Measurements from ENCODE around the gene PLEKHA1.
A peak's percentile ranks its signal among the peaks of the same experiment; 100 is the strongest.

Gene PLEKHA1

DNA sequence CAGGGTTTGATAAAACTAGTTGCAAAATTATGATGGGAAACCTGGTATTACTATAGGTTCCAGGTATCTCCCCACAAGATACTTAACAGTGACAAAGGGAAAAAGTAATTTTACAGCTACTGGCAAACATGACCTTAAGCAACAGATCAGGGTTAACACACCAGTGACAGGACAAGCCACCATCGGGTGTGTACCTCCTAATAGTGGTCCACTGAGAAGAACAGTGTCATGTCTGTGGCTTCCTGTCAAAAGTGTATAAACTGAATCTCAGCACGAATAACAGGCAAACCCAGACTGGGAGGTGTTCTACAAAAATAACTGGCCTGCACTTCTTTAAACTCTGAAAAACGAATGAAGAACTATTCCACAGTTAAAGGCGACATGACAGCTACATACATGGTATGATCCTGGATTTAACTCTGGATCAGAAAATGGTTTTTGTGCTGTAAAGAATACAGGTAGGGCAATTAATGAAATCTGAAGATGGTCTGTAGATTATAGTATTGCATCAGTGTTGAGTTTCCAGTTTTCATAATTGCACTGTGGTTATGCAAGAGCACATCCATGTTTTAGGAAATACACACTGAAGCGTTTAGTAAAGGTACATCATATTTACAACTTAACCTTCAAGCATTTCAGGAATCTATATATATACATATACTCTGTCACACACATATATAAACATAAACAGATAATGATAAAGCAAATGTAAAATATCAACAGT, 47.9 kb downstream of the PLEKHA1 start:
- no peak for DNase-seq (ENCODE audit: low spot score)

DNA sequence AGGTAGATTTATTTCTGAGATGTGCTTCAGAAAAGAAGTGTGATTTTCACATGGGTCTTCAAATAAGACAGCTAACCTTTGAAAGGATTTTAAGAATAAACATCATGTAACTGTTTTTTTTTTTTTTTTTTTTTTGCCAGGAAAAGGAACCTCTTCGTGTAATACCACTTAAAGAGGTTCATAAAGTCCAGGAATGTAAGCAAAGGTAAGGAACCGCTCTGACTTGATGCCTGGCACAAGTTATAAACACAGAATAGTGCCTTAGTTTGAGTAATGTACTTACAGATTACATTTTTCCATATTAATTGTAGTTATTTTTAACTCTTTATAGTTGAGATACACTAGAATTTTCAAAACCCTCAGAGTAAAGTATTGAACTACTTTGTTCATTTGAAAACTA, 49.6 kb downstream of the PLEKHA1 start:
- DNase-seq (ENCODE audit: low spot score), result no peak

DNA sequence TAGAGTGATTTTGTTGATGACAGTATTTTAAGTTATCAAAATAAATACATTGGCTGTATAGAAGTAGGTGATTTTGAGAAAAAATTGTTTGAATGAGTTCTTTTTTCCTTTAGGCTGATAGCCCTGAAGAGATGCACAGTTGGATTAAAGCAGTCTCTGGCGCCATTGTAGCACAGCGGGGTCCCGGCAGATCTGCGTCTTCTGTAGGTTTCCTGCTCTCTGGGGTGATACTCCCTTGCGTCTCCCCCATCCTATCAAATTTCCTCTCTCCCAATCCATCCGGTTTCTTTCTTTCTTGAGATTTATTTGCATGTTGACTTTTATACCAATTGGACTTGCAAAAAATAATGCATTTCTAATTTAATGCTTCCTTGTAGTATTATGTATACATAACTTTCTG, 52.3 kb downstream of the PLEKHA1 start:
- no peak for DNase-seq (ENCODE audit: low spot score)

DNA sequence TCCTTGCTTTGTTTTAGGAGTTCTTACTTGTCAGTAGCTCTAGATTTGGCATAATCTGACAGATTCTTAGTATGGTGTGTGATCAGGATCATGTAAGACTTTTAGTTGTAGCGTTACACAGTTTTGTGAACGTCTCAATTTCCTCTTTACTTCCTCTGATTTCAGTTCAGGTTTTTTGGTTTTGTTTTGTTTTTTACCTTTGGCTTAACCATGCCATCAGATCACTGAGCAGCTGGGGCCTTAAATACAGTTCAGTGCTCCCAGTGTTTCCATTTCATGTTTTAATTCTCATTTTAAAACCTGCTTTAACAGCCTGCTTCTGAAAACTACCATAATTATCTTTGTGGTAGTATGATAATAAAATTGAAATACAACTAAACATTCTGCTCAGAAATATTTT, 52.8 kb downstream of the PLEKHA1 start:
- DNase-seq (ENCODE audit: low spot score), result no peak

DNA sequence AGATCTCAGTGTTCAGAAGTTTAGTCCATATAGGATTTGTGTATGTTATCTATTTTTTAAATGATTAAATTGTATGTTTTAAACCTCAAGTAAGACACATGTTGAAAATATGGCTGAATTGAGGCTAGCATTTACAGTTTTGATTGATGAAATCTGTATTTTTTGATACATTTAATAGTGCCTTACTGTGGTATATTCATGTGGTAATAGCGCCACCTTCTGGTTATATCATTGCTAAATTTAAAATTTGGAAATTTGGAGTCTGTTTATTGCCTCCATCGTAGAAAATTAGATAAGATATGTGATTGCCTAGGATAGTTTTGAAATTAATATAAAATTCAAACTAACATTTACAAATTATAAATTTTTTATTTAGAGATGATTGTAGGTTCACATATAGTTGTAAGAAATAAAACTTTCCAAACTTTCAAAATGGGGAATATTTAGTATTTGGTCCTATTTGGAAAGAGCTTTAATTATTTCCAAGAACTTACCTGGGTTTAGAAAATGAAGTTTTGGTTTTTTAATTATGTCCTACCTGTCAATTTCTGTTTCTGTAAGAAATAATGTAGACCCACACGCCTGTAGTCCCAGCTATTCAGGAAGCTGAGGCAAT, 60.8 kb downstream of the PLEKHA1 start:
- peak; percentile 45 for DNase-seq (ENCODE audit: low spot score)

DNA sequence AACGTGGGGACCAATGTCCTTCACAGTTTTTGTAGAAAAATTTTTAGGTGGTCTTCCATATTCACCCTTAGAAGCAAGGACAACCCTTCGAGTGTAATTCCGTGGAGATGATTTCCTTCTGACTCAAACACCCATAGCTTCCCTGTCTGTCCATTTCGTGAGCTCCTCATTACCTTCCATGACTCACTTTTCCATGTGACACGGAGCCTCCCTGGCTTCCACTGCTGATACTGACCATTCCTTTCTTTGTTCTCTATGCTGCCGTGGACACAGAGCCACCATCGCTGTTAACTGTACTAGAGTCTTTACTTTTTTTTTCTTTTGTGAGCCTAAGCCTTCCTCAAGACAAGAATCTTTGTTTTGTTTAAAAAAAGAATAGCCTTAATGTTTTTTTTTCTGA, 67.5 kb downstream of the PLEKHA1 start:
- DNase-seq (ENCODE audit: low spot score), result no peak

DNA sequence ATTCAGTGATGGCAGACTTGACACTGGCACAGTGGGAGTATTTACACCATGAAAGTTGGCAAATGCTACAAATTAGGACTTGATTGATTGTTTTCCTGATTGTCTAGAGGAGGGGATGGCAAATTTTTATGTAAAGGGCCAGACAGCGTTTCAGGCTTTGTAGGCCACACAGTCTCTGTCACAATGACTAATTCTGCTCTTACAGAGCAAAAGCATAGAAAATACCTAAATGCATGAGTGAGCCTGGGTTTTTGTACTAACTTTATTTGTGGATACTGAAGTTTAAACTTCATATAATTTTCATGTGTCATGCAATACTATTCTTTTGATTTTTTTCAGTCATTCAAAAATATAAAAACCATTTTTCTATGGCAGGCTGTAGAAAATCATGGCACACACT, 71.0 kb downstream of the PLEKHA1 start:
- DNase-seq (ENCODE audit: low spot score), result no peak

DNA sequence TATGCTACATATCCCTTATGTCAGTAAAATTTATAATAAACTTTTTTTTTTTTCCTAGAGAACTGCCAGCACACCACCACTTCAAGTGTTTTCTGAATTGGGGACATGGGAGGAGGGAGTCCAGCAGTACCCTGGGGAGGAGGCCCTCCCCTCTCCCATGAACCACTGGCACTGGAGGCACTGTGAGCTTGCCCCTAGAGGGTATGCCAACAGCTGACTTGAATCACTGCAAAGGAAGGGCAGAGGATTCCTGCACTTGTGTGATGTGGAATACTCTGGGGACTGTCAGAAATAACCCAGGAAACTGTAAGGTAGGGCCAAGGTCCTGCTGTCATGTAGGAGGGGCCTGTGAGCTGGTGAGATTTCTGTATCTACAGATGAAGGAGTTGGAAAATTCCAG, 71.4 kb downstream of the PLEKHA1 start:
- no peak for DNase-seq (ENCODE audit: low spot score)

DNA sequence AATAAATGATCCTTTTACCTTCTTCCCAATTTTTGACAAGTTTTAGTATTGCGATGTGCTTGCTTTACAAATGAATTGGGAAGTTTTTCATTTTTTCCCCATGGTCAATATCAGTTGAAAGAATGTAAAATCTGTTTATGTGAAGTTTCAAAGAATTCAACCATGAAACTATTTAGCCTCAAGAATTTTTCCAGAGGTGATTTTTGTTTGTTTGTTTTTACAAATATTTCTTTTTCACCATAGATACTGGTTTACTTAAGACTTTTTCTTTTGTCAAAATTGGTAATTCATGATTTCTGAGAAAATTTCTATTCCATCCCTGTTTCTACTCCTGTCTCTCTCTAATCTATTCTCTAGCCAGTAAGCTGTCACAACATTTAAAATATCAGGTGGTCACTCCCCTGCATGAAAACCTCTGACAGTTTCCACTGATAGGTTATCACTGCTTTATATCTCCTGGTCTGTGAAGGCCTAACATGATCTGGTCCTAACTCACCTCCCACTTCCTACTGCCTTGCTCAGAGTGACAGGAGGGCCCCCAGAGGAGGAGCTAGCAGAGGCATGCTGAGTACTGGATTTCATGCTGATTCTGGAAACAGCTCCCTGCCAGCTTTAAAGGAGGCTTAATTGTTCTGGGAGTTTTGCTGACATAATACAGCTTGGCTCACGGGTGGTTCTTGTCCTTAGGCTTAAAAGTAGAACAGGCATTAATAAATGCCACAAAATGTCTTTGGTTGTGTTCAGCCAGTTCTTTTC, 72.3 kb downstream of the PLEKHA1 start:
- DNase-seq (ENCODE audit: low spot score), result no peak

DNA sequence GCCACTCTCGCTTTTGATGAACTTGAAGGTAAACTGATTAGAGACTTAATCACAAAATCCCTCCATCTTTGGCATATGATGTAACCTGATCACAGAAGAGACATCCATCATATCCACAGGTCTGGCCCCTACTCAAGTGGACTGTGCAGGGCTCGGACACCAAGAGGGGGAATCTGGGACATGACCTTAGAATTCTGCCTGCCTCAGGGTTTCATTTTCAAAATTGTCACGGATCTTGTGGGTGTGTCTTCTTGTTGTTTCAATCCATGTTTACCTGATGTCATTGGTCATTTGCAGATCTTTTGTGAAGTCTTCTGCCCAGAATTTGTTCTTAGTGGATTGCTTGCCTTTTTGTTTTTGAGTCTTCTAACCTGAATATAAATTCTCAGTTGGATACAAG, 74.1 kb downstream of the PLEKHA1 start:
- no peak for DNase-seq (ENCODE audit: low spot score)

DNA sequence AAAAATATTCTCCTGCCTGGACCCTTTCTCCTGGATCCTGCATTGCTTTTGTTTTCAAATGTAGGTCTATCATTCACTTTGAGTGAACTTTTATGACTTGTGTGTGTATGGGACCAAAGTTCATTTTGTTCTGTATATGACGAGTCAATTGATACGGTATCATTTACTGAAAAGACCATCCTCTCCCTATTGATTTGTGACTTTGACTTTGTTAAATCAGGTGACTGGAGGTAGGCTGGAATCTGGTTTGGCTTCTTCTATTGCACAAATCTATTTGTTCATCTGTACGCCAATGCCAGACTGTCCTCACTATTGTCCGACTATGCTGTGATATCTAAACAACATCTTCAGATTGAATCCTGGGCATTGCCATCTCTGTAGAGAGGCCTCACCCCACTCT, 74.6 kb downstream of the PLEKHA1 start:
- DNase-seq (ENCODE audit: low spot score), result no peak

DNA sequence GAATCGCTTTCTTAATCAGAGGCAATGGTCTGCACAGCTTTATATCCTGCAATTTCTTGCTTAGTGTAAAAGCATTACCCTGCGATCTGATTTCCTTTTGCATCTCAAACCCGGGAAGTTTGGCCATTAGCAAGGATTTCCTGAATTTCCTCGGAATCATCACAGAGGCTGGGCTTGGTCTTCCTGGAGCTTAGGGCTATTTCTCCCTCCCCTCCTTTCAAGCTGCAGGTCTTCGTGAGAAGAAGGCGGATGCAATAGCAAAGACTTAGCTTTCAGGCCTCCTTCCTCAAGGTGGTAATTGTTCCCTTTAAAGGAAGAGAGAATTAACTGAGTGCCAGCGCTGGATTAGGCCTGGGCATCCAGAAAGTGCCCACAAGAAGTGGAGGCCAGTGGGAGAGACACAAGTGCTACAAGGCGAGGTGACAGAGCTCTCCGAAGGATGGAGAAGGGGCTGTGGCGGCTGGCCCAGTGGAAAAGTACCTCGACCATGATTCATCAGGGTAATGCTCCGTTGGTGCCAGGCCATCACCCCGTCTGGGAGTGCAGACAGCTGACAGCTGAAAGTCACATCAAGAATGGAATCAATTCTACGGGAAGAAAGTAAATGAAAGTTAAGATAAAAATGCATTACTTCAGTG, 76.0 kb downstream of the PLEKHA1 start:
- DNase-seq (ENCODE audit: low spot score), result no peak

DNA sequence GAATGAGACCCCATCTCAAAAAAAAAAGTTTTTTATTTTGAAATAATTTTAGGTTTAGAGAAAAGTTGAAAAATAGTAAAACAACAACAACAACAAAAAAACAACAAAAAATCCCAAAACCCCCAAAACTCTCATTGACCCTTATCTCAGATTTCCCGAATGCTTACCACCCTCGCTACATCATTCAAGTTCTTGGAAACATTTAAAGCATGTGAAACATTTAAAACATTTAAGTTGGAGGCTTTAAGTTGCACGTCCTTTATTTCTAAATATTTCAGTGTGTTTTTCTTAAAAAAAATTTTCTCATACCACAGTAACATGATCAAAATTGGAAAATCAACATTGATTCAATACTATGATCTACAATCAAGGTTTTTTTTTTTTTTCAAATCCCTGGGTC, 79.6 kb downstream of the PLEKHA1 start:
- DNase-seq (ENCODE audit: low spot score), result no peak

DNA sequence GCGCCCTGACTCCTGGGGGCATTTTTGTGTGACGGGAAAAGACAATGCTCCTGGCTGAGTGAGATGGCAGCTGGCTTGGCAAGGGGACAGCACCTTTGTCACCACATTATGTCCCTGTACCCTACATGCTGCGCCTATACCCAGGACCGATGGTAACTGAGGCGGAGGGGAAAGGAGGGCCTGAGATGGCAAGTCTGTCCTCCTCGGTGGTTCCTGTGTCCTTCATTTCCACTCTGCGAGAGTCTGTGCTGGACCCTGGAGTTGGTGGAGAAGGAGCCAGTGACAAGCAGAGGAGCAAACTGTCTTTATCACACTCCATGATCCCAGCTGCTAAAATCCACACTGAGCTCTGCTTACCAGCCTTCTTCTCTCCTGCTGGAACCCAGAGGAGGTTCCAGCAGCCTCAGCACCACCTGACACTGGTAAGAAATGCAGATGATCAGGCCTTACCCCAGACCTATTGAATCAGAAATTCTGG, 80.1 kb downstream of the PLEKHA1 start, which contains the start of gene ARMS2:
ARMS2 (plus strand) TSS at position 51 of the 478 bp plus-strand sequence; CDS start at position 126, 75 bp downstream.
- DNase-seq (ENCODE audit: low spot score), result no peak

DNA sequence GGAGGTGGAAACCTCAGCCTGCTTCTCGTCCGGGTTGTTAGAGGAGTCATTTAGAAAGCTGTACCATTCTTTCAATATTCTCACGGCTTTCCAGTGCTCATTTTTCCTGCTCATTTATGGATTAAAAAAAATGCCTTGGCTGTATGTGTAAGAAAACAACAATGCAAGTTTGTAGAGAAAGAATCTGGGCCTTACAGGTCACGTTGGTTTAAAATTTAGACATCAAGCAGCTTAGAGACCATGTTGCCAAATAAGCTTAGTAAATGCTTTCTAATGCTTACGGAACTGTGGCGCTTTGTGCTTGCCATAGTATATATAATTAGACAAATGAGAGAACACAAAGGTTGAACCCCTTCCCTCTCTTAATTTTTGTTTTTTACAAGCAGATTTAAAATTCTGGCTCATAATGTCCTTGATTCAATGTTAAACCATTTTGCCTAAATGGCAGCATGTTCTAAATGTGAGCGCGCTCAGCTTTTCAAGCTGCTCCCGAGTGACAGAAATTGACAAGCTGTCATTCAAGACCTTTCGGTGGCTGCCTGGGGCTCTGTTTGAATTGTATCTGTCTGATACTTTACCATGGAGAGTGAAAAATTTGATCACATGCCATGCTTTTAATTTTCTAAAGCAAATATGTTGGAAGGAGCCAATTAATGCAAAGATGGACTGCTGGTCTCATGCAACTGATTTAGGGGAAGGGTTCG, 81.0 kb downstream of the PLEKHA1 start:
- DNase-seq (ENCODE audit: low spot score), result no peak

DNA sequence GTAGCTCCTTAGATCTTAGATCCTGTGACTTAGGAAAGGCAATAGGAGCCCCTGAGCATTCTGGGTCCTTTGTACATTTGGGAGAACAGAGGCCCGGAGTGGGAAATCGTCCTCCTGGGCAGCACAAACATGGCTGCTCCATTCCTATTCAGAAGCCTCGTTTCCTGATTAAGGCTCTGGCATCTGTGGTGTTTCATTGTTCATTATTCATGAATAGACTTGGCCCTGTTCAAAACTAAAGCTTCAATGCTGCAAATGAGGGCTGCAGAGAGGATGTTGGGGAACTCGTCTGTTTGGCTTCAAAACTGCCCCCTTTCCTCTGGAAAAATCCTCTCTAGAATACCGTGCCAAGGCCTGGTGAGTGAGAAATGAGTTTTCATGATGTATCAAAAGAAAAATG, 83.4 kb downstream of the PLEKHA1 start:
- DNase-seq (ENCODE audit: low spot score), result no peak

DNA sequence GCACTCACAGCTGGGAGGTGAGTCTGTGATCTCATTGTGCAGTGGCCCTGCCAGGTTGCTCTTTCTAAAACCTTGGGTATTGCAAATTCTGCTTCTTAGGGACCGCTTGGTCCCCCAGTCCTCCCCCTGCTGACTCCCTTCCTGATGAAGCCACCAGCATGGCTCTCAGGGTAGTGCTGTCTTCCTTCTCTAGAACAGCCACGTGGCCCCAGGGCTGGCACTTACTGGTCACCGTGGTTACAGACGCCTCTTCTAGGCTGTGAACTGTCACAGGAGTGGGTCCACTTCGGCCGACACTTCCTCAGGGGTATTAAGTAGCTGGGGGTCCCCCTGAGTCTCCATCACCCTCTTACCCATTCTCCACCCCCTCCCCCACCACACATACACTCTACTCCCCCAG, 84.2 kb downstream of the PLEKHA1 start:
- DNase-seq (ENCODE audit: low spot score), result no peak

DNA sequence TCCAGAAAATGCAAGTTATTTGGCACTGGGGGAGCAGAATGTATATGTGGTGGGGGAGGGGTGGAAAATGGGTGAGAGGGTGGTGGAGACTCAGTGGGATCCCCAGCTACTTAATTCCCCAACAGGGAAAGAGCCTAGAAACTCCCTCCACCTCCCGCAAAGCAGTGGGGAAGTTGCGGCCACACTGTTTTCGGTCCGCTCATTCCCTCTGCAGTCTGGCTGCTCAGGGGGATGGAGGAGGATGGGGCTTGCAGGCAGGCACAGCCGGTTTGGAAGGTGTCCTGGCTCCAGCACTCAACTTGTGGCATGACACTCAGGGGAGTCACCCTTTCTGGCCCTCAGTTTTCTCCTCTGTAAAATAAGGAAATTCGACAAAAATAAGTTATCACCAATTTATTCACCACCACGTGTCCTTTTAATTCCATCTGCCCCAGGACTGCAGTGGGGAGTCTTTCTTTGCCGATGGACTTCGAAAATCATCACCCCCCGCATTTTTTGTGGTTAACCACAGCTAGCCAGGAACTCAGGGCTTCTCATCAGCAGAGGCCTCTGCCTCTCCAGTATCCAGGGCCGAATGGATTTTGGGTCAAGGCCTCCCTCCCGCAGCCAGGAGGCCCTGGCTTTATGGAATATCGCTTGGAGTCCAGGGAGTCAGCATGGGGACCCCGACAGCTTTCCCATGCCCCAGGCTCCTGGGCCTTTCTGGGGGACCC, 85.2 kb downstream of the PLEKHA1 start:
- no peak for DNase-seq (ENCODE audit: low spot score)

DNA sequence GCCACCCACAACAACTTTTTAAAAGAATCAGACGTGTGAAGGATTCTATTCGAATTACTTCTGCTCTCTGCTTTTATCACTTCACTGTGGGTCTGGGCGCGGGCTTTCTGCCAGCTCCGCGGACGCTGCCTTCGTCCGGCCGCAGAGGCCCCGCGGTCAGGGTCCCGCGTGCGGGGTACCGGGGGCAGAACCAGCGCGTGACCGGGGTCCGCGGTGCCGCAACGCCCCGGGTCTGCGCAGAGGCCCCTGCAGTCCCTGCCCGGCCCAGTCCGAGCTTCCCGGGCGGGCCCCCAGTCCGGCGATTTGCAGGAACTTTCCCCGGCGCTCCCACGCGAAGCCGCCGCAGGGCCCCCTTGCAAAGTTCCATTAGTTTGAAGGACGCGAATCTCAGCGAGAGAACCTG, 86.4 kb downstream of the PLEKHA1 start:
- DNase-seq (ENCODE audit: low spot score), result no peak

DNA sequence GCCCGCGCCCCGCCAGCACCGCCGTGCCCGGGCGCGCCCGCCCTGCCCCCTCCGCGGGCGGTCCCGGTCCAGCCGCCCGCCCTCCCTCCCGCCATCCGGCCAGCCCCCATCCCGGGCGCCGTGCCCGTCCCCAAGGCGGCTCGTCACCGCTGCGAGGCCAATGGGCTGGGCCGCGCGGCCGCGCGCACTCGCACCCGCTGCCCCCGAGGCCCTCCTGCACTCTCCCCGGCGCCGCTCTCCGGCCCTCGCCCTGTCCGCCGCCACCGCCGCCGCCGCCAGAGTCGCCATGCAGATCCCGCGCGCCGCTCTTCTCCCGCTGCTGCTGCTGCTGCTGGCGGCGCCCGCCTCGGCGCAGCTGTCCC, 86.8 kb downstream of the PLEKHA1 start, which contains the start of gene HTRA1:
HTRA1 (plus strand) TSS at position 187 of the 362 bp plus-strand sequence; CDS start at position 287, 100 bp downstream.
- no peak for DNase-seq (ENCODE audit: low spot score)

Measured in cerebellar cortex (tissue), 1 donor.